Measurements from ENCODE around the gene RAB3D.
"Not testable (repeated sequence)": the region's sequence is repeated elsewhere in the genome, so short reads cannot be mapped to it uniquely, and the experiment has no call there.

RAB3D gene, protein sequence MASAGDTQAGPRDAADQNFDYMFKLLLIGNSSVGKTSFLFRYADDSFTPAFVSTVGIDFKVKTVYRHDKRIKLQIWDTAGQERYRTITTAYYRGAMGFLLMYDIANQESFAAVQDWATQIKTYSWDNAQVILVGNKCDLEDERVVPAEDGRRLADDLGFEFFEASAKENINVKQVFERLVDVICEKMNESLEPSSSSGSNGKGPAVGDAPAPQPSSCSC

DNA sequence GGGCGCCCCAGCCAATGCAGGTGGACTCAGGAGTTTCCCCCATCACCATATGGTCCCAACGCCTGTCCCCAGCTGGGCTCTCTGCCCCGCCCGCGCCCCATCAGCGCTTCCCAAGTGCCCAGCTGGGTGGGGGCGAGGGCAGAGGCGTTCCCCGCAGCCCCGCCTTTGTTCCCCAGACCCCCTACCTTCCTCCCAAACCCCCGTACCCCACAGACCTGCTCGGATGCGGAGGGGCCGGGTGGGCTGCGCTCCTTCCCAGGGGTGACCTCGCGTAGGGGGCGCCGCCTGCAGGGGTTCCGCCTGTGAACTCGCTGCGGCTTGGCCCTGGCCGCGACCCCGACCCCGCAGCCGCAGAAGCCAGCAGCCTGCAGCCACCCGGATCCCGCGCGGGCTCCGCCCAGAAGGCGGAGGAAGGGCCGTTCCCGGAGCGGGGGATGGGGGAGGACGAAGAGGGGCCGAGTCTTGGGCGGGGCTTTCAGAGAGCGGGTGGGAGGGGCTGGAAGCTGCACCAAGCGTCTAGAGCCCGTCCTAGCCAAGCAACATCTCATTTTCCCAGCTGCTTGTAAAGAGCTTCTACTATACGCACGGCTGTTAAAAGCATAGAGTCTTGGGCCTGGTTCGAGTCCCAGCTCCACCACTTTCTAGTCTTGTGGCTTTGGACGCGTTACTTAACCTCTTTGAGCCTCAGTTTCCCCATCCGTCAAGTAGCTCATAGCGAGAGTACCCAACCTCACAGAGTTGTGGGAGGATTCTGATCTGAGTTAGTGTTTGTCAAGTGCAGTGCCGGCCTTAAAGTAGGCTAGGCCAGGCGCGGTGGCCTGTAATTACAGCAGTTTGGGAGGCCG, at the start of gene RAB3D:
Gene RAB3D, minus strand, starts transcription at position 404 of the 845 bp plus-strand sequence. CDS start 2,258 bp downstream, outside the sequence.
- DNase-seq: peak; percentile 77

DNA sequence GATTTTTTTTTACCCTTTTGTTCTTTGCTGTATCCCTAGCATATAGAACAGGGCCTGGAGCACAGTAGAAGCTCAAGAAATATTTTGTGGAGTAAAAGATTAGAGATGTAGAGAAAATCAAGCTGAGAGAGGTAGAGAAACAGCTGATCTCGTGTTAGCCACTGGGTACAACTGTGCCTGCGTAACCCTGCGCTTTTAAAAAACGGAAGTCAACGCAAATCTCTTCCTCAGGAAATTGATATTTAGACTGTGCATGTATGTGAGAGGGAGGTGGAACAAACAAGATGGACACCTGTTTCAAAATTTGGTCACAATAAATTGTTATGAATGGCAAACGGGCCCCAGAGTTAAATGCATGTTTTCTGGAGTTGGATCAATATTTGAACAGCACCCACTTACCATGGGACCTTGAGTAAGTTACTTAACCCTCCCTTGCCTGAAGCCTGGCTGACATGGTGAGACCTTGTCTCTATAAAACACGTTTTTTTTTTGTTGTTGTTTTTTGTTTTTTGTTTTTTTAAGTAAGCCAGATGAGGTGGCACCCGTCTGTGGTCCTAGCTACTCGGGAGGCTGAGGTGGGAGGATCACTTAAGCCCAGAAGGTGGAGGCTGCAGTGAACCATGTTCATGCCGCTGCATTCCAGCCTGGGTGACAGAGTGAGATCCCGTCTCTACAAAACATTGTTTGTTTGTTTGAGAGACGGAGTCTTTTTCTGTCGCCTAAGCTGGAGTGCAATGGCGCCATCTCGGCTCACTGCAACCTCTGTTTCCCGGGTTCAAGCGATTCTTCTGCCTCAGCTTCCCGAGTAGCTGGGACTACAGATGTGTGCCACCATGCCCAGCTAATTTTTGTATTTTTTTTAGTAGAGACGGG, 47.9 kb upstream of the RAB3D start:
- peak; percentile 19 for DNase-seq

DNA sequence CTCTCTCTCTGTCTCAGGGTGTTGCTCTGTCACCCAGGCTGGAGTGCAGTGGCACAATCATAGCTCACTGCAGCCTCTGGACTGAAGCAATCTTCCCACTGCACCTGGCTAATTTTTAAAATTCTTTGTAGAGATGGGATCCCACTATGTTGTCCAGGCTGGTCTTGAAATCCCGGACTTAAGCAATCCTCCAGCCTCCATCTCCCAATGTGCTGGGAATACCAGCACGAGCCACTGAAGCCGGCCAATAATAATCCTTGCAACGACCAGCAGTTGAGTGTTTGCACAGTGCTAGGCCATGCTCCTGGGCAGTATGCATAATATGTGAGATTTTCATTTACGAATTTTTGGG, 45.3 kb upstream of the RAB3D start:
- no peak for DNase-seq

DNA sequence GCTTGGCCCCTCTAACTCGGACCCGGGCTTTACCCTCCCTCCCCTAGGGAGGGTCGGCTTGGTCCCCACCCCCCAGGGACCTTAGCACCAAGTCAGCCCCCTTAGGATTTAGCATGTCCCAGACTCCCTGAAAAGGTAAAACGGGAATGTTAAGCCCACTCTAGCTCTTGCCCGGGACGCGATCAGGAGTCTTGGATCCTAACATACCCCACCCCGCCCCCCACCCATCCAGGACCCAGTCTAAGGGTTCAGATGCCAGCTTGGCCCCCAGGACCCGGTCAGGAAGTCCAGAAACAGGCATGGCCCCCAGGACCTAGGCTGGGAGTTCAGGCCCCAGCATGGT, 44.2 kb upstream of the RAB3D start:
- no peak for DNase-seq

DNA sequence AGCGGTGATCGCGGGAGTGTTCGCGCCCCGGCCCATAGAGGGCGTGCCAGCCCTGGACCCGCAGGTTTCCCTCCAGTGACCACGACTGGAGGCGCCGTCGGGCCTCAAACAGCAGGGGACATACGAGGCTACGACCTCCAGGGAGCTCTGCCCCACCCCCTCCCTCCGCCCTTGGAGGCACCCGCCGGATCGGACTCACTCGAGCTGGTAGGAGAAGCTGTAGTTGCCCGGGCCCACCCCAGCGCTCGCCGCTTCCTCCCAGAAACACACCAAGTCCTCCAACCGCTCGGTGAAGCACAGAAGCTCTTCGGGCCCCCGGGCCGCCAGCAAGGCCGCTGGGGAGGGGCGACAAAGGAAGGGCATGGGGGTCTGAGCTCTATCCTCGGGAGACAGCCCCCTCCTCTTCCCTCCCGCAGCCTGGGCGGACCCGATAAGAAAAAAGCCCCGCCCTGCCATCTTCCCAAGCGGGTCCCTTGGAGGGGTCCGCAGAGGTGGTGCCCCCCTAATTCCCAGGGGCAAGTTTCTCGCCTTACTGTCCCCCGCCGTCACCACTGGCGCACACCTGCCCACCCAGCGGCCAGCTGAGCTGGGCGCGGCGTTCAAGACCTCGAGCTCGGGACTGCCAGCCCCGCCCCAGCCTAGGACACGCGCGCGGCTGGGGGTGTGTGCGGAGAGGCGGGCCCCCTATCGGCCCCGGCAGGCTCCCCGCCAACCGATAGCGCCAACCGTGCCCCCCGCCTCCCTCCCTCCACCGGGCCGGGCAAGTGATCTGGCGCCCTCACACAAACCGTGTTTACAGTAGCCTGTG, 43.6 kb upstream of the RAB3D start:
- DNase-seq: peak; percentile 32

DNA sequence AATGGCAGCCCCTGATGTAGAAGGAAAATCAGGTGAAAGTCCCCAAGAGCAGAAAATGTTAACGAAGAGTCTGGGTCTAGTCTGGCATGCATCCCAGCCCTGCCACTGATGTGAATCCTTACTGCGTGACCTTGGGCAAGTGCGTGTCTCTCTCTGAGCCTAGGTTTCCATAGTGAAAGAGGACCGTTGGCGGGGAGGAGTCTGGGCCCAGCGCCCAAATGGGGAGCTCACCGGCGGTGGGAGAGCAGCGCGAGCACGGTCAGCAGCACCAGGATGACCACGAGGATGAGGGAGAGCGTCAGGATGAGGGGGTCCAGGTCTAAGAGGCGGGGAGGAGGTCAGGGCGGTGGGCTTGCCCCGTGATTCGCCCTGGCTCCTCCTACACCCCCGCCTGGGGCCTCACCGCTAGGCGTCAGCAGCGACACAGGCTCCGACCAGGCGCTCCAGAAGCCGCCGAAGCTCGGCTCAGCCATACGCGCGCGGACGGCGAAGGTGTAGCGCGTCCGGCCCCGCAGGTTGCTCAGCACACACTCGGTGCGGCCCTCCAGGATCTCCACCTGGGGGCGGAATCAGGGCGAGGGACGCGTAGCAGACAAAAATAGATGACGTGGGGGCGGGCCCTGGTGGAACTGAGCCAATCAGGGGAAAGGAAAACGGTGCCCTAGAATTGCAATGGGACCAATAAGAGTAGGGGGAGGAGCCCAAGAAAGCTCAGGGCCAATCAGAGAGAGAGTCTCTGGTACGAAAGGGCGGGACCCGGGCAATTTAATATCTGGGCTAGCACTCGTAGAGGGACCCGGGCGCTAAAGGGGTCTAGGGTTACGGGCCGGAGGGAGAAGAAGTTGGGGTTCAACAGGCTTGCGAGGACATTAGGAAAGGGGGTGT, 41.4 kb upstream of the RAB3D start:
- peak; percentile 87 for DNase-seq

DNA sequence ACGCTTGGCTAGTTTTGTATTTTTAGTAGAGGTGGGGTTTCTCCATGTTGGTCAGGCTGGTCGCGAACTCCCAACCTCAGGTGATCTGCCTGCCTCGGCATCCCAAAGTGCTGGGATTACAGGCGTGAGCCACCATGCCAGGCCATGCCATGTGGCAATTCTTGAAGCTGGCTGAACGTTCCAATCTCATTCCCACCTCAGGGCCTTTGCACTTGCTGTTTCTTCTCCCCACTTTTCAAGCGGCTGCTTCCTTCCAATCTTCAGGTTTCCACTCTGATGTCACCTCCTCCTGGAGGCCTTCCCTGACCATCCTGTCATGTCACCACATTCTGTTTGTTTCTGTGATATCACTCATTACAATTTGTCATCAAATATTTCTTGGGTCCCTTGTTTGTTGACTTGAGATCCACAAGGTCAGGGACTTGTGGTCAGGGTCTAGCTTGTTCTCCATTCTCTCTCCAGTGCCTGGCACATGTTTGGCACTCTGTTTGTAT, 40.4 kb upstream of the RAB3D start:
- no peak for DNase-seq

DNA sequence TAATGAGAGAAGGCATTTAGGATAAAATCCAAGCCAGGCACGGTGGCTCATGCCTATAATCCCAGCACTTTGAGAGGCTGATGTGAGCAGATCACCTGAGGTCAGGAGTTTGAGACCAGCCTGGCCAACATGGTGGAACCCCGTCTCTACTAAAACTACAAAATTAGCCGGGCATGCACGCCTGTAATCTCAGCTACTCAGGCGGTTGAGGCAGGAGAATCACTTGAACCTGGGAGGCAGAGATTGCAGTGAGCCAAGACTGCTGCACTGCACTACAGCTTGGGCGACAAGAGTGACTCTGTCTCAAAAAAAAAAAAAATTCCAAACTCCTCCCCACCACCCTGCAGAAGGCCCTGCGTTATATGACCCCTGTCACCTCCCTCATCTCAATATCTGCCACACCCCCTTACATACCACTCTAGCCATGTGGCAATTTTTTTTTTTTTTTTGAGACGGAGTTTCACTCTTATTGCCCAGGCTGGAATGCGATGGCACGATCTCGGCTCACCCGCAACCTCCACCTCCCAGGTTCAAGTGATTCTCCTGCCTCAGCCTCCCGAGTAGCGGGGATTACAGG, 39.9 kb upstream of the RAB3D start:
- DNase-seq: not testable (repeated sequence)

DNA sequence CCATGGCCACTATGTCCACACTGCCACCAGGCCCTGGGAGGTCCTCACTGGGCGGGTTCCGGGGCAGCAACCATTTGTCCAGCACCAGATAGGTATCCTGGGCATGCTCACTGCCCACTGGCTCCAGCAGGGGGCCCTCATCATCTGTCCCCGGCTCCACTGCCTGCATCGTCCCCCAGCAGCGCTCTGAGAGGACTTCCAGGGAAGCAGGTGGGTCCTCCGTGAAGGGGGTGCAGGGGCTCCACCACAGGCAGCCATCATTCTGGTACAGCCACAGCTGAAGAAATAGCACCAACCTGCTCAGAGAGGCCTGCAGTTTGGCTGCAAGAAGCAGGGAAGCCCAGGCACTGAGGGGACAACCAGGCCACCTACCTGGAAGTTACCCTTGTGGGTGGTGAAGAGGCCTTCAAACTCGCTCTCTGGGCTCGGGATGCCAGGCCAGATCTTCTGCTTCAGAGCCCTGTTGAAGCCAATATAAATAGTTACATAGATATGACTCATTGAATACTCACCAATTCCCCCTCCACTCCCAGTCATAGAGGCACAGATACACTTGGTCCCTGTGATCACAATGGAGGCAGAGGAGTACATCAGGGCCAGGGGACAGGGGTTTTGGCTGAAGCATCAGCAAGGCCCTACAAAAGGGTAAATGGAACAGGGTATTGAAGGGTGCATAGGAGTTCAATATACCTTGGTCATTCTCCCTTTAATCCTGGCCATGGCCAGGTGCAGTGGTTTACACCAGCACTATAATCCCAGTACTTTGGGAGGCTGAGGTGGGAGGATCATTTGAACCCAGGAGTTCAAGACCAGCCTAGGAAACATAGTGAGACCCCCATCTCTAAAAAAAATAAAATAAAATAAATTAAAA, 39.1 kb upstream of the RAB3D start:
- no peak for DNase-seq

DNA sequence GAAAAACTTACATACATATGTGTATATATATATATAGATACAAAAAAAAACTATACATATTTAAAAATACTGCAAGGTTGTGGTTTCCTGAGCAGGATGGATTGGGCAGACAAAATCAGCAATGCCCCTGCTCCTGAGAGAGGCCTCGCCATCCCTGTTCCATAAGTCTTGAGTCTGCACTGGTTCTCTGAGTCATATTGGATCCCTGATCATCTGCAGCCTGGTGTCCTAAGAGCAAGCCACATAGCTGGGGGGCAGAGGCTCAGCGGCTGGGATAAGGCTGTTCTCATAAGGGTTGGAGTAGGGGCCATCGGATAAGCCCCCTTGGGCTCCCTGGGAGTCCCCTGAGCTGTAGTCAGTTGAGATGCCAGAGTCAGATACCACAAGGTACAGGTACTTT, 38.3 kb upstream of the RAB3D start:
- DNase-seq: no peak

DNA sequence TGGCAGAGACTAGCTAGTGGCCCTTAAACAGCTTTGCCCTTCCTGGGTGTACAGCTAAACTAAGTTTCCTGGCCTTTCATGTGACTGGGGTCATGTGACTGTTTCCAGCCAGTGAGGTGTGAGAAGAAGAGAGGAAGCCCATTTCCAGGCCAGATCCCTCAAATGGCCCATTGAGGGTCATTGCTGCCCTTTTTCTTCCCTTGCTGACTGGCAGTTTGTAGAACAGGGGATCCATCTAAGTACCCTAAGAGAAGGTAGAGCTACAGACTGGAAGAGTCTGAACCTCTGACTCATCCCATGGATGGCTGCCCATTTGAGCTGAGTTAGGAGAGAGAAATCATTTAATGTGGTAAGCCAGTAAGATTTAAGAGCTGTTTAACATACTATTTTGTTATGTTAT, 37.8 kb upstream of the RAB3D start:
- no peak for DNase-seq

DNA sequence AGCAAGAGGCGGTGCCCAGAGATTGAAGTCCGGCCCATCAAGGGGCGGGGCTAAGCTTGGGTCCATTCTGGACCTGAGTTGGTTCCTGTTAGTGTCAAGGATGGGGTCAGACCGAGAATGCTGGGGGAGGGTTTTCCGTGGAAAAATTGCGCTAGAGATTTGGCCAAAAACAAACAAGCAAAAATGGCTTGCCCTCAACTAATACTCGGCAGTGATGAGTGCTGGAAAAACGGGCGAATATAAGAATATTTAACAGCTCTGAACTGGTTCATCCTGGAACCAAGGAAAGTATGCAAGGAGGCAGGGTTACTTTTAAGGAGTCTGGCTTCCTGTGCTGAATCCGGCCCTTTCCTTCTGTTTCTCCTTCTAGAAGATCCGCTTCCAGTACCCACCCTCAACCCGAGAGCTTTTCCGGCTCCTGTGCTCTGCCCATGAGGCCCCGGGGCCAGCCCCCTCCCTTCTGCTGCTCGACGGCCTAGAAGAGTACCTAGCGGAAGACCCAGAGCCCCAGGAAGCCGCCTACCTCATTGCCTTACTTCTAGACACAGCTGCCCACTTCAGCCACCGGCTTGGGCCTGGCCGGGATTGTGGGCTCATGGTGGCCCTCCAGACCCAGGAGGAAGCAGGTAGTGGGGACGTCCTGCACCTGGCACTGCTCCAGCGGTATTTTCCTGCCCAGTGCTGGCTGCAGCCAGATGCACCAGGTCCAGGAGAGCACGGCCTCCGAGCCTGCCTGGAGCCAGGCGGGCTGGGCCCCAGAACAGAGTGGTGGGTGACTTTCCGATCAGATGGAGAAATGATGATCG, 35.9 kb upstream of the RAB3D start:
- peak; percentile 4 for DNase-seq

DNA sequence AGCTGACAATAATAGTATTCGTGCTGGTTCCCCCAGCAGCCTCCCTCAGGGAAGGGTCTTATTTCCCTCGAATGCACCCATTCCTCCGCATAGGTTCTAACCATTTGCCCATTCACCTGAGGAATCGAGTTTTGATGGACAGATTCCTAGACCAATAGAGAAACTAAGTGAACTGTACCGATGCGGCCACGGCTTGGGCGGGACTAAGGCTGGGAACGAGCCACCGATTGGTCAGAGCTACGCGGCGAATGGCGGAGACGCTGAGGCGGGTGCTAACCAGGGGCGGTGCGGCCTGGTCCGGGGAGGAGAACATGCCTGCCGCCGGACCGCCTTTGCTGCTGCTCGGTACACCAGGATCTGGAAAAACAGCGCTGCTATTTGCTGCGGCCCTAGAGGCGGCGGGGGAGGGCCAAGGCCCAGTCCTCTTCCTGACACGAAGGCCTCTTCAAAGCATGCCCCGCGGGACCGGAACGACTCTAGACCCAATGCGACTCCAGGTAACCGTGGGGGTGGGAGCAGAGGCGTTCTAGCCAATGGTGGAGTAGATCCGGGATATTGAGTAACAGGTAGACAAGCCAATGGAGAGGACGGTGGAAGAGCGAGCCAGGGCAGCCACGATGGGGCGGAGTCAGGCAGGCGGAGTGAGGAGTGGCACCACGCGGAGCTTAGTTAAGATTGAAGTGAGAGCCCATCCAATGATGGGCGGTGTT, 35.1 kb upstream of the RAB3D start, which contains the start of gene SWSAP1:
Gene SWSAP1, plus strand, starts transcription at position 234 of the 710 bp plus-strand sequence. Its CDS starts 15 bp downstream, at position 249.
- peak; percentile 98 for DNase-seq

DNA sequence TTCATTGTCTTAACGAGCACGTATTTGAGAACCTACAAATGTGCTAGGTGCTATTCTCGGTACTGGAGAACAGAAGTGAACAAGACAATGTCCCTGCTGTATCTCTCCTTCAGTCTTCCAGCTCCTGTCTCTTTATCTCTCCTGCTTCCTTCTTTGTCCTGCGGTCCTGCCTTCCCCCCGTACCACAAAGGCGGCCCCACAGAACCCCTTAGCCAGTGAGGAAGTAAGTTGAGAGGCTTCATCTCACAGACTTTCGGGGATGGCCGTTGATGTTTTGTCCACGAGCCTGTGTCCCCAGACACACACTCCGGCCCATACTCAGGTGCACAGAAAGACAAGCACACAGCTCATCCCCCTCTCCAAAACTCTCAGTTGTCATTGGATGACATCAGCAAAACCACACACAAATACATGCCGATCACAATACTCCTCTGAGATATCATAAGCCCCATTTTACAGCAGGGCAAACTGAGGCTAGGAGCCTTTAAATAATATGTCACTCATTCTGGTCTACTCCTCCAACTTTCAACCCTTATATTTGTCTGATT, 34.5 kb upstream of the RAB3D start:
- no peak for DNase-seq

DNA sequence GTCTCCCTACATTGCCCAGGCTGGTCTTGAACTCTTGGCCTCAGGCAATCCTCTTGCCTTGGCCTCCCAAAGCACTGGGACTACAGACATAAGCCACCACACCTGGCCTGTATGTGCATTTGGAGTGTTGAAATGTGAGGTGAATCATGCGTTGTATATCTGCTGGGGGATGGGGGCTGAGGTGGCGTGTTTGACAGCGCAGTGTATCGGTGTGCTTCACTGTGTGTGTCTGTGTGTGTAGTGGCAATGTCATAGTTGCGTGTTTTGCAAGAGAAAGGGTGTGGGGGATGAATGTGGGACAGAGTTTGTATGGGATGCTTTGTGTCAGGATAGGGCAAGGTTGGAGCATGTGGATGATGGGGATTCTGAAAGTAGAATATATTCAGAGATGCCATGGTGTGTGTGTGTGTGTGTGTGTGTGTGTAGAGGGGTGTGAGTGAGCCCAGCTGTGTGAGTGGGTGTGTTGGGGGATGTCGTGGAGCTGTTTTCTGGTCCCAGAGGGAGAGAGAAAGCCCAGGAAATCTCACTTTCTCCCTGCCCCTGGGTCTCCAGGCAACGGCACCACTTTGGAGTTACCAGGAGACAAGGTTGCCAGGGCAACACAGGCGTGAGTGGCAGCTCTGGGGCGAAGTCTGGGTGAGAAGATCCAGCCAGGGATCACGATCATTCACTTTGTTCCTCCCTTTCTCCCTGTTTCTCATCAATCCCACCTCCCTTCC, 33.9 kb upstream of the RAB3D start:
- peak; percentile 81 for DNase-seq

DNA sequence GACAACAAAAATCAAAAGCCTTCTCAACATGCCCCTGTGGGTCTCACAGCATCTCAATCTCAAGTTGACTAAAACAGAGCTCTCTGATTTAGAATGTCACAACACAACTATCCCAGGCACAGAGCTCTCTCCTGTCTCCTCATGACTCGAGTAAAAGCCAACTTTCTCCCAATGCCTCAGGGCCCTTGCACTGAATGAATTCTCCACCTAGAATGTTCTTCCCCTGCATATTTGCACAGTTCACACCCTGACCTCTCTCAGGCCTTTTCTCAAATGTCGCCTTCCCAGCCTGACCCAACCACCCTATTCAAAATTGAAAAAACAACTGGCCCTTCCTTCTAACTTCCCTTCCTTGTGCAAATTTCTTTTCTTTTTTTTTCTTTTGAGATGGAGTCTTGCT, 31.3 kb upstream of the RAB3D start:
- no peak for DNase-seq

DNA sequence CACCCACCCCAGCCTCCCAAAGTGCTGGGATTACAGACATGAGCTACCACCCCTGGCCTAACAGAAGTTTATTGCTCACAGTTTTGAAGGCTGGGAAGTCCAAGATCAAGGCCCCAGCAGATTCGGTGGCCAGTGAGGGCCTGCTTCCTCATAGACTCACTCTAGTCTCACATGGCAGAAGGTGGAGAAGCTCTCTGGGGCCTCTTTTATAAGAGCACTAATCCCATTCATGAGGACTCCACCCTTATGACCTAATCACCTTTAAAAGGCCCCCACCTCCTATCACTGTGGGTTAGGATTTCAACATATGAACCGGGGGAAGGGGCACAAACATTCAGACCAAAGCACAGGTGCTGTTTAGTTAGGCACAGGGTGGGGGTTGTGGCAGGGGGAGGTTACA, 28.1 kb upstream of the RAB3D start:
- no peak for DNase-seq
